ENCODE measurements around the gene TOP2A. TPM values are rescaled to one million over a fixed set of nuclear protein-coding genes. Genes with fewer than 3 reads are reported as not detected.
A peak's percentile ranks its signal among the peaks of the same experiment; 100 is the strongest.

TOP2A gene
- total RNA-seq, 4 donors from 2014 or later = 8.1 to 45.2 (median 22.2) TPM

DNA sequence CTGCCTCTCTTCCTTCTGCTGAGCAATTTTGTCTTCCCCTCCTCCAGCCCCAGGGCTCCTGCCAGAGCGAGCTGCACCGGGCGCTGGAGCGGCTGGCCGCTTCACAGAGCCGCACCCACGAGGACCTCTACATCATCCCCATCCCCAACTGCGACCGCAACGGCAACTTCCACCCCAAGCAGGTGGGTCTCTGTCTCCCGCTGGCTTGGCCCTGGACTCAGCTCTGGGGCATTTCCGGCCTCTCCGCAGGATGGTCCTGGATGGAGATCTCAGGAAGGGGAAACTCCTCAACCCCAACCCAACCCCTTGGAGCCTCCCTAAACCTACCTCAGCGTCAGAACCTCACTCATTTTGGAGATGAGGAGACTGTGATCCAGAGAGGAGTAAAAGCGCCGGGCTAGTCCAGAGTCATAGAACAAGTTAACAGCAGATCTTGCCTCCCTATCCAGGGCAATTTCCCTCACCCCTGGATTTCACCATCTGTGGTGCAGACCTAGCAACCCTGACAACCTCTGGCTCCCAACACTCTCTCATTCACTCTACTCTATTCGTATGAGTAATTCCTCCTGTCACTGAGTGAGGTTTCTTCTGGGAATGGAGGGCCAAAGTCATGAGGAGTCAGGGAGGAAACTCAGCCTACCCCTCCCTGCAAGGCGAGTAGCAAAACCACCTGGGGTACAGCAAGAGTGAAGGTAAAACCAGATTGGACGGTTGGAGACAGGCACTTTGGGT is 36.4 kb upstream of the TOP2A start:
- Histone ChIP-seq H3K27ac (peak overlapping the region; percentile 41), H3K36me3 (peaks cover 38% of the 10 kb centered on the region), H3K4me3 (no peak overlapping the region), H3K9me3 (no peaks in the 10 kb centered on the region), H3K27me3 (no peaks in the 10 kb centered on the region), H3K4me1 (peaks cover 66% of the 10 kb centered on the region)
- 81% methylated on average over 19 of the region's 19 CpGs for WGBS
- TF ChIP-seq, protein P1, sequence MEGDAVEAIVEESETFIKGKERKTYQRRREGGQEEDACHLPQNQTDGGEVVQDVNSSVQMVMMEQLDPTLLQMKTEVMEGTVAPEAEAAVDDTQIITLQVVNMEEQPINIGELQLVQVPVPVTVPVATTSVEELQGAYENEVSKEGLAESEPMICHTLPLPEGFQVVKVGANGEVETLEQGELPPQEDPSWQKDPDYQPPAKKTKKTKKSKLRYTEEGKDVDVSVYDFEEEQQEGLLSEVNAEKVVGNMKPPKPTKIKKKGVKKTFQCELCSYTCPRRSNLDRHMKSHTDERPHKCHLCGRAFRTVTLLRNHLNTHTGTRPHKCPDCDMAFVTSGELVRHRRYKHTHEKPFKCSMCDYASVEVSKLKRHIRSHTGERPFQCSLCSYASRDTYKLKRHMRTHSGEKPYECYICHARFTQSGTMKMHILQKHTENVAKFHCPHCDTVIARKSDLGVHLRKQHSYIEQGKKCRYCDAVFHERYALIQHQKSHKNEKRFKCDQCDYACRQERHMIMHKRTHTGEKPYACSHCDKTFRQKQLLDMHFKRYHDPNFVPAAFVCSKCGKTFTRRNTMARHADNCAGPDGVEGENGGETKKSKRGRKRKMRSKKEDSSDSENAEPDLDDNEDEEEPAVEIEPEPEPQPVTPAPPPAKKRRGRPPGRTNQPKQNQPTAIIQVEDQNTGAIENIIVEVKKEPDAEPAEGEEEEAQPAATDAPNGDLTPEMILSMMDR (IDR thresholded peaks at IDR 0.05) = no peak
- TF ChIP-seq EP300 (IDR thresholded peaks at IDR 0.05) (no peak), POLR2AphosphoS5 (IDR thresholded peaks at IDR 0.05) (no peak), POLR2A (IDR thresholded peaks at IDR 0.05) (no peak)
- no peak for DNase-seq (ENCODE audit: low spot score in 2 of 2)

DNA sequence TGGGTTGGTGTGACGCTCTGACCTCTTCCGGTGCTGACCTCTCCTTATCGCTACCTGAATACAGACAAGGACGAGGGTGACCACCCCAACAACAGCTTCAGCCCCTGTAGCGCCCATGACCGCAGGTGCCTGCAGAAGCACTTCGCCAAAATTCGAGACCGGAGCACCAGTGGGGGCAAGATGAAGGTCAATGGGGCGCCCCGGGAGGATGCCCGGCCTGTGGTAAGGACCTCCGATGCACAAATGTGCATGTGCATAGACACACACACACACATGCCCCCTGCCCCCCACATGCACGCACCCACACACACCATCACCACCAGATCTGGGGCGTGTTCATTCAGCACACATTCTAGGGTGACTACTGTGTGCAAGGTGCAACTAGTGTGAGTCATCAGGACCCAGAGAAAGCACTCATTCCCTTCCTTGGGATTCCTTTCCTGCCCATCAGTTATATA is 35.3 kb upstream of the TOP2A start:
- Histone ChIP-seq H3K4me3 (no peak overlapping the region), H3K27me3 (no peaks in the 10 kb centered on the region), H3K4me1 (peaks cover 66% of the 10 kb centered on the region), H3K36me3 (peaks cover 38% of the 10 kb centered on the region), H3K9me3 (no peaks in the 10 kb centered on the region), H3K27ac (peak overlapping the region; percentile 41)
- 93% methylated on average over 11 of the region's 15 CpGs for WGBS
- TF ChIP-seq EP300 (IDR thresholded peaks at IDR 0.05) = no peak
- TF ChIP-seq POLR2AphosphoS5 (IDR thresholded peaks at IDR 0.05) = no peak
- TF ChIP-seq, protein P1 (IDR thresholded peaks at IDR 0.05) = no peak
- TF ChIP-seq POLR2A (IDR thresholded peaks at IDR 0.05) = no peak
- no peak for DNase-seq (ENCODE audit: low spot score in 2 of 2)

DNA sequence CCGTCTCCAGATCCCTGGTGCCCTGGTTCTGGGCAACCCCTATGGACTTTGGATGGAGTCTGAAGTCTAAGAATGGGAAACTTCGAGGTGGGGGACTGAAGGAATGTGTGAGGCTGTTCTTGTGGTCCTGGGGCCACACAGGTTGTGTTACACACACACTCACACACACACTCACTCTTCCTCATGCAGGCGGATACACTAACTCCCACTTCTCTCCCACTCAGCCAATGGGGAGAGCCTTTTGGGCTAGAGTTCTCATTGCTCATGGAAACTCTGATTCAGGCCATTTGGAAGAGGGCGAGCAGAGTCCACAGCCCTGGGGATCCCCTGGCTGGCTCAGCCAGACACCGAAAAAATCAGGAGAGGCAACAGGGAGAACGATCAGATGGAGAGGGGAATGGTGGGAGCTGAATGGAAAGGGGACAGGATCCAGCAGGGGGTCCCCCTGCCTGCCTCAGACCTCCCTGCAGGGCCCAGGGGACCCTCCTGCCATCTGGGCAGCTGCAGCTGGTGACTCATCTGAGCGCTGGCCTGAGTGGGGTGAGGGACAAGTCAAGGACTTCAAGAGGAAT is 34.6 kb upstream of the TOP2A start:
- no peaks in the 10 kb centered on the region for H3K27me3 ChIP-seq
- H3K4me1 ChIP-seq = peaks cover 66% of the 10 kb centered on the region
- no peak for DNase-seq (ENCODE audit: low spot score in 2 of 2)
- H3K36me3 ChIP-seq = peaks cover 38% of the 10 kb centered on the region
- WGBS = 55% methylated on average over 5 of the region's 7 CpGs
- no peak overlapping the region for H3K4me3 ChIP-seq
- H3K27ac ChIP-seq = peak overlapping the region; percentile 41
- no peaks in the 10 kb centered on the region for H3K9me3 ChIP-seq
- TF ChIP-seq POLR2AphosphoS5 (IDR thresholded peaks at IDR 0.05) (peak in 1 of 3 donors; percentile 30), POLR2A (IDR thresholded peaks at IDR 0.05) (no peak)

DNA sequence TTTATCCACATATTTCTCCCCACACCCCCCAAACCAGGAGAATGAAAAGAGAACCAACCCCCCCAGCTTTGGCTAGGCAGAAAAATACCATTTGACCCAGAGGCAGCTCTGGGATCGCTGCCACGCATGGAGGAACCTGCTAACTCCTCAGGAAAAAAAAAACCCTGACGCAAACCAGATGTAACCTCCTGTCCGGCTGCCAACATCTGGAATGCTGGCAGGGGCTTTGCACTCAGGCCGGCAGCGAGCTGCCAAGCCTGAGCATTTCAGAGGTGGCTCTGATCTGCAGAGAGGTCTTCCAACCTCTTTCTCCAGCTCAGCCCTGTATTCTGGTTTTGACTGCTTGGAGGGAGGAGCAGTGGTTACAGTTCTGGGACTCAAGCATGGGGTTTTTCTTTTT is 33.7 kb upstream of the TOP2A start:
- peak in 2 of 3 donors; percentile 37 to 68 for TF ChIP-seq POLR2AphosphoS5 (IDR thresholded peaks at IDR 0.05)
- TF ChIP-seq EP300 (IDR thresholded peaks at IDR 0.05) = no peak
- TF ChIP-seq POLR2A (IDR thresholded peaks at IDR 0.05) = no peak
- Histone ChIP-seq H3K27me3 (no peaks in the 10 kb centered on the region), H3K27ac (peak overlapping the region; percentile 49), H3K4me3 (no peak overlapping the region), H3K9me3 (no peaks in the 10 kb centered on the region), H3K4me1 (peaks cover 65% of the 10 kb centered on the region), H3K36me3 (peaks cover 37% of the 10 kb centered on the region)
- DNase-seq (ENCODE audit: low spot score in 2 of 2) = no peak
- 27% methylated on average over 6 of the region's 6 CpGs for WGBS

DNA sequence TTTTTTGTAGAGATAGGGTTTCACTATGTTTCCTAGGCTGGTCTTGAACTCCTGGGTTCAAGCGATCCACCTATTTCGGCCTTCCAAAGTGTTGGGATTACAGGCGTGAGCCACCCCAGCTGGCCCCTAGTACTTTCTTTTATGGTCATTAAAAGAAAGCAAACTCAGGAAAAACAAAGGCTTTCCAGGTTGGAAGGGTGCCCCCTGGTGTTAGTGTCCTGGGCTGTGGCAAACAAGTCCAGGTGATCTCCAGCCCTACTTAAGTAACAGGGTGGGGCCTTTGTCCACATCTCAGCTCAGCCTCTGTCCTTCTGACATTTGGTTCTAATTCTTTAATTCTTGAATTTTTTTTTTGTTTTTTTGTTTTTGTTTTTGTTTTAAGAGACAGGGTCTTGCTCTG is 32.5 kb upstream of the TOP2A start:
- Histone ChIP-seq H3K27ac (peak overlapping the region; percentile 49), H3K27me3 (no peaks in the 10 kb centered on the region), H3K36me3 (peaks cover 27% of the 10 kb centered on the region), H3K4me1 (peaks cover 73% of the 10 kb centered on the region), H3K4me3 (no peak overlapping the region), H3K9me3 (no peaks in the 10 kb centered on the region)
- 87% methylated on average over 3 of the region's 3 CpGs for WGBS
- DNase-seq (ENCODE audit: low spot score in 2 of 2) = no peak
- TF ChIP-seq EP300 (IDR thresholded peaks at IDR 0.05) (no peak), POLR2AphosphoS5 (IDR thresholded peaks at IDR 0.05) (no peak), POLR2A (IDR thresholded peaks at IDR 0.05) (no peak)
- TF ChIP-seq, protein P1 (IDR thresholded peaks at IDR 0.05) = peak in 1 of 2 donors; percentile 16

DNA sequence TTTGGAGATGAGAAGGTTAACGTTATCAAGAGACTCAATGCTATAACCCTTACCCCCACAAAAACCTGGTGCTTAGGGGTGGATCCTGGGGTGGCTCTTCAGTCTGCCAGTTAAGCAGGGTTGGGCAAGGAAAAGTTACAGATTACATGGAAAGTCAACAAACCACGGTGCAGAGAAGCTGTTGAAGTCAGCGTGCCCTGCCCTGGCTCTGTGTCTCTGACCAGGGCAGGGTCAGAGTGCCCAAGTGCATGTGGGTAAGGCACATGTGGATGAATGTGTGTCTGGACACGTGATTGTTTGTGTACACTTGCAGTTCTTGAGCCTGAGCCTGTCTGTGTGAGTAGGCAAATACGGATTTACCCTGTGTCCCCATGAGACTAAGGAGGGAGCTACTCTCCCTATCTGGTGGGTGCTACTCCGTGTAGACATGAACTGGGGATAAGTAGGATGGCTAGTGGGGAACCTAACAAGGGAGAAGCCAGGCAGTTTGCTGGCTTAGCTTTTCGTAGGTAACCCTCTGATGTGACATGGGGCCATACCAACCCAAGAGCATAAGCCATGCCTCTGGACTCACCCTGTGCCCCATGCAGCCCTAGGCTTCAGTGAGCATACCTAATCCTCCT is 31.1 kb upstream of the TOP2A start:
- 53% methylated on average over 7 of the region's 7 CpGs for WGBS

More for the DNA sequence above, 31.1 kb upstream of the TOP2A start:
- Histone ChIP-seq H3K27ac (peak overlapping the region; percentile 74), H3K9me3 (no peaks in the 10 kb centered on the region), H3K36me3 (peaks cover 14% of the 10 kb centered on the region), H3K4me1 (peaks cover 86% of the 10 kb centered on the region), H3K27me3 (no peaks in the 10 kb centered on the region), H3K4me3 (peak overlapping the region; percentile 71)
- TF ChIP-seq POLR2A (IDR thresholded peaks at IDR 0.05) (no peak), EP300 (IDR thresholded peaks at IDR 0.05) (no peak), POLR2AphosphoS5 (IDR thresholded peaks at IDR 0.05) (no peak)
- TF ChIP-seq, protein P1 (IDR thresholded peaks at IDR 0.05) = no peak
- DNase-seq (ENCODE audit: low spot score in 2 of 2) = no peak
